Measurements from ENCODE around the gene MED29. TPM values are rescaled to one million over a fixed set of nuclear protein-coding genes. Genes with fewer than 3 reads are reported as not detected.

Gene MED29
- total RNA-seq, 2 experiments from 2014 or later = 32.3 to 34.5 TPM

DNA sequence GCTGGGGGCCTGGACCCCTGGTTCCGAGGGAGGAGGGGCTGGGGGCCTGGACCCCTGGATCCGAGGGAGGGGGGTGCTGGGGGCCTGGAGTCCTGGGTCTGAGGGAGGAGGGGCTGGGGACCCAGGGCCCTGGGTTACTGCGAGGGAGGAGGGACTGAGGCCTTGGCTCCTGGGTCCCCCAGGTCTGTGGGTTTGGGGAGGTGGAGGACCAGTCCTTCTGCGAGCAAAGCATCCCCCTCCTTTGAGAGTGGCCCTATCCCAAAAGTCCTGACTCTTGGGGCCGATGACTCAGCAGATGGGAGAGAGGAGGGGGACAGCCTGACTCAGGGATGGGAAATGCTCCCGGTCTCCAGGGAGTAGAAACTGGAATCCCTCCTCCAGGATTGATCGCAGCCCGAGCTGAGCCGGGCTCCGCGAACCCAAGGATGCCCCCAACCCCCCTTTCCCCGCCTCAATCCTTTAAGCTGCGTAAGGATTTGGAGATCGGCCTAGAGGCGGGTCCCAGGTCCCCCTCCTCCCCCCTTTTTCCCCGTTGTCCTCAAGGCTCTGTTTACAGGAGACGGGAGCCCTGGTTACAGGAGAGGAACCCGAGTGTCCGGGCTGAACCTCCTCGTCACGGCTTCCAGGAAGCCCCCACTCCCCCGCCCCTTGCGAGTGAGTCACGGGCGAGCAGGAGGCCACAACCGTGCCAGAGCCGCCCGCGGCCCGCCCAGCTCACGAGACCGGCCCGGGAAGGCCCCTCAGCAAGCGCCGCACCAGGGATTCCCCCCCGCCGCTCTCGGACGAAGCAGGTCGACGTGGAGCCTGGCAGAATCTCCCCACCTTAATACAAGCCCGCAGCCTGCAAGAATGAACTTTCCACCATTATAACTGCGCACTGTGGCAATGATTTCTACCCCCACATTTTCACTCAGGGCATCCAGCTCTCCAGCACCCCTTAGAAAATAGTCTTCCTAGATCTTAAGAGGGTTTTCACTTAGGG, 12.4 kb downstream of the MED29 start:
- H3K9me3 Mint-ChIP-seq = no peaks in the 10 kb centered on the region

DNA sequence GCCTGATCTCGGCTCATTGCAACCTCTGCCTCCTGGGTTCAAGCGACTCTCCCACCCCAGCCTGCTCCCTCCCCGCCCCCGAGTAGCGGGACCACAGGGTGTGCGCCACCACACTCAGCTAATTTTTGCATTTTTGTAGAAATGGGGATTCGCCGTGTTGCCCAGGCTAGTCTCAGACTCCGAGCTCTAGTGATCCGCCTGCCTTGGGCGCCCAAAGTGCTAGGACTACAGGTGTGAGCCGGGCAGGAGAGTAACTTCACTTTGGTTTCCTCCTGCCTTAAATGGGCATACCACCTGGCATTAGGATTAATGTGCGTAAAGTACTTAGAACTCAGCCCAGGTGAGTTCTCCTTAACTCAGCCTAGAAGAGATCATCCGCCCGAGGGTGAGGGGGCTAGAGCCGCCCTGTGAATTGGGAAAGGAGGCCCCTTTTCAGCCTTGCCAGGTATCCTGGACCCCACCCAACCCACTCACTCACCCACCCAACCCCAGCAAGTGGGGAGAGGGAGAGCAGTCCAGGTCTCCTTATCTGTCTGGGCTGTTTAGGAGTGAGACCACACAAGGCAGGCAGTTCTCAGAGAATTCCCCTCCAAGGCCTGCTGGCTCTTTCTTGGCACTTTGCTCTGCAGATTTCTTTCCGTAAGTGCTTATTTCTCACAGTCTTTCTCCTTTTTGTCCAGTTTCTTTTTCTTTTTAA, 14.2 kb downstream of the MED29 start:
- no peak for DNase-seq
- Mint-ChIP-seq H3K4me3 (peak overlapping the region; percentile 86), H3K9me3 (no peaks in the 10 kb centered on the region), H3K36me3 (ENCODE audit: low read depth) (peaks cover 35% of the 10 kb centered on the region), H3K4me1 (peaks cover 51% of the 10 kb centered on the region), H3K27ac (peak overlapping the region; percentile 82), H3K27me3 (no peaks in the 10 kb centered on the region)
- POLR2A ChIA-PET = interaction anchor here (0.9 to 10.6 kb wide), 5 partner anchors 8 to 70 kb away, joined by 4 to 195 read pairs (median 60); partner anchors contain the start of genes GMFG, MED29, PAF1 and RPS16
- CTCF ChIA-PET = interaction anchor here (4.5 kb wide), 1 partner anchor 7 kb away, joined by 57 read pairs; no protein-coding TSS in a partner anchor

More for the DNA sequence above, 12.4 kb downstream of the MED29 start:
- no peaks in the 10 kb centered on the region for H3K27me3 Mint-ChIP-seq
- ChIA-PET CTCF (no interaction called here), POLR2A (interaction anchor here (0.9 to 10.6 kb wide), 8 partner anchors 8 to 67 kb away, joined by 3 to 175 read pairs (median 15); partner anchors contain the start of genes MED29, PAF1, PLEKHG2 and RPS16)
- H3K36me3 Mint-ChIP-seq (ENCODE audit: low read depth) = peaks cover 33% of the 10 kb centered on the region
- H3K4me3 Mint-ChIP-seq = peak overlapping the region; percentile 76
- H3K27ac Mint-ChIP-seq = peak overlapping the region; percentile 98
- DNase-seq = peak; percentile 95
- peaks cover 65% of the 10 kb centered on the region for H3K4me1 Mint-ChIP-seq

DNA sequence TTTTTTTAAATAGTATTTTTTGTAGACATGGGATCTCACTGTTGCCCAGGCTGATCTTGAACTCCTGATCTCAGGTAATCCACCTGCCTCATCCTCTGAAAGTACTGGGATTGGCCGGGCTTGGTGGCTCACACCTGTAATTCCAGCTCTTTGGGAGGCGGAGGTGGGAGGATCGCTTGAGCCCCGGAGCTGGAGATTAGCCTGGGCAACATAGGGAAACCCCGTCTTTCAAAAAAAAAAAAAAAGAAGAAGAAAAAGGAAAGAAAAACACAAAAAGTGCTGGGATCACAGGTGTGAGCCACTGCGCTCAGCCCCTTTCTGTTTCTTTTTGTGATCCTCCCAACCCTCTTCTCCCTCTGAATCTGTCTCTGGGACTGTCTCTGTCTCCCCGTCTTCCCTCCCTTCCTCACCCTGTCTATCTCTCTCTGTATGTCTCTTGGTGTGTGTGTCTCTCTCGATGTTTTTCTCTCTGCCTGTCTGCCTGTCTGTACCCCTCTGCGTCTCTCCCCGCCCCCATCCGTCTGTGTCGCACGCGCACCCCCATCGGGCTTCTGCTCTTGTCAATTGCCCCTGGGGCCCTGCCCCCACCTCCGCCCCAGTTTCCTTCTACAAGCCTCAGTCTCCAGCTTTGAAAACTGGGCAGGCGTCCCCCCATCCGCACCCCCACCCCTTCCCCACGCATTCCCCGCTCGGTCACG, 14.9 kb downstream of the MED29 start:
- Mint-ChIP-seq H3K27ac (peak overlapping the region; percentile 82), H3K27me3 (no peaks in the 10 kb centered on the region), H3K9me3 (no peaks in the 10 kb centered on the region), H3K36me3 (ENCODE audit: low read depth) (peaks cover 42% of the 10 kb centered on the region), H3K4me1 (peaks cover 52% of the 10 kb centered on the region), H3K4me3 (peak overlapping the region; percentile 86)
- ChIA-PET CTCF (interaction anchor here (4.5 kb wide), 1 partner anchor 8 kb away, joined by 57 read pairs; no protein-coding TSS in a partner anchor), POLR2A (interaction anchor here (0.7 to 10.6 kb wide), 7 partner anchors 9 to 71 kb away, joined by 4 to 195 read pairs (median 28); partner anchors contain the start of genes GMFG, MED29, PAF1 and RPS16)
- peak; percentile 86 for DNase-seq

DNA sequence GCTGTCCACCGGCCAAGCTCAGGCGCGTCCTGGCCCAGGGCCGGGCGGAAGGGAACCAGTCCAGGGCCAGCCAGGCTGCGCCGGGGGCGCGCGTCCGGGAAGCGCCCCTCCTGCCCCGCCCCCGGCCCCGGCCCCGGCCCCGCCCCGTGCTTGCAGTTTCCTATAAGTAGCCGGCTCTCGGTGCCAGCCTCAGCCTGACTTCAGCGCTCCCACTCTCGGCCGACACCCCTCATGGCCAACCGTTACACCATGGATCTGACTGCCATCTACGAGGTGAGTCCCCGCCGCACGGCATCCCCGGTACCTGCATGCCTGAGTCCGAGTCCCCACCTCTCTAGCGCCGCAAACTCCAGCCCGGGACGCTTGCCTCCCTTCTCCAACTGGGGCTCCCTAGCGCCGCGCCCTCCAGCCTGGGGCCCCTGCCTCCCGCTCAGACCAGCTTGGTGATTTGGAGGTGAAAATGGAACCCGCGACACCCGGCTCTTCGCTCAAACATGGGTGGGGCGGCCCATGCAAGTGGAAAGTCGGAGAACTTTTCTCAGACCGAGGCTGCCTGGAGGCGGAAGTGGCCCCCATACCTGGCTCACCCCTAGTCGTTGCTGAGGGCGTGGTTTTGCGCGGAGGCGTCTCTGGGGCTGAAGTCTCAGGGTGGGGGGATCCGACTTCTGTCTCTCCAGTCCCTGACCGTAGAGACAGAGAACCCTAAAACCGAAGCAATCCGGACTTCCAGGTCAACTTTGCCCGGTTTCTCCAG, 15.7 kb downstream of the MED29 start, which contains the start of gene ZFP36:
Gene ZFP36, plus strand, starts transcription at position 192 of the 754 bp plus-strand sequence. Its CDS starts 58 bp downstream, at position 250.
- ChIA-PET POLR2A (interaction anchor here (0.7 to 10.6 kb wide), 8 partner anchors 9 to 72 kb away, joined by 3 to 195 read pairs (median 24); partner anchors contain the start of genes GMFG, MED29, PAF1 and RPS16), CTCF (interaction anchor here (1.6 to 4.5 kb wide), 2 partner anchors 9 to 16 kb away, joined by 4 to 57 read pairs; partner anchors contain the start of genes MED29 and PAF1)
- Mint-ChIP-seq H3K36me3 (ENCODE audit: low read depth) (peaks cover 46% of the 10 kb centered on the region), H3K27me3 (no peaks in the 10 kb centered on the region), H3K4me3 (peak within 1 kb of the TSS; percentile 86), H3K27ac (peak within 1 kb of the TSS; percentile 99), H3K9me3 (no peaks in the 10 kb centered on the region), H3K4me1 (peaks cover 52% of the 10 kb centered on the region)
- peak; percentile 91 for DNase-seq

DNA sequence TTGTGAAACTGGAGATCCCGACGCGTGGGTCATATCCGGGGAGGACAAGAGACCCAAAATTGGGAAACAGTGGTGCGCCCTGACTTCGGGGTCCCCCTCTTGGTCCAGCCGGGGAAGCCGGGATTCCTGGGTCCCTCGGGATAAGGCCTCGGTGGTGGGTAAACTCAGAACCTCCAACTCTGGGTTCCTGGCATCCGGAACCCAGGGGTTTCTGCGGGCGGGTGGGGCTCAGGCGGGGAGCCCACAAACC, 16.2 kb downstream of the MED29 start:
- H3K27me3 Mint-ChIP-seq = peaks cover 2% of the 10 kb centered on the region
- peak overlapping the region; percentile 86 for H3K4me3 Mint-ChIP-seq
- ChIA-PET POLR2A (interaction anchor here (1.0 to 10.6 kb wide), 9 partner anchors 10 to 65 kb away, joined by 3 to 195 read pairs (median 20); partner anchors contain the start of genes MED29, PAF1, RPS16 and SAMD4B), CTCF (interaction anchor here (1.6 to 4.5 kb wide), 2 partner anchors 9 to 16 kb away, joined by 4 to 57 read pairs; partner anchors contain the start of genes MED29 and PAF1)
- no peak for DNase-seq
- H3K4me1 Mint-ChIP-seq = peaks cover 50% of the 10 kb centered on the region
- H3K9me3 Mint-ChIP-seq = no peaks in the 10 kb centered on the region
- peak overlapping the region; percentile 99 for H3K27ac Mint-ChIP-seq
- H3K36me3 Mint-ChIP-seq (ENCODE audit: low read depth) = peaks cover 50% of the 10 kb centered on the region

DNA sequence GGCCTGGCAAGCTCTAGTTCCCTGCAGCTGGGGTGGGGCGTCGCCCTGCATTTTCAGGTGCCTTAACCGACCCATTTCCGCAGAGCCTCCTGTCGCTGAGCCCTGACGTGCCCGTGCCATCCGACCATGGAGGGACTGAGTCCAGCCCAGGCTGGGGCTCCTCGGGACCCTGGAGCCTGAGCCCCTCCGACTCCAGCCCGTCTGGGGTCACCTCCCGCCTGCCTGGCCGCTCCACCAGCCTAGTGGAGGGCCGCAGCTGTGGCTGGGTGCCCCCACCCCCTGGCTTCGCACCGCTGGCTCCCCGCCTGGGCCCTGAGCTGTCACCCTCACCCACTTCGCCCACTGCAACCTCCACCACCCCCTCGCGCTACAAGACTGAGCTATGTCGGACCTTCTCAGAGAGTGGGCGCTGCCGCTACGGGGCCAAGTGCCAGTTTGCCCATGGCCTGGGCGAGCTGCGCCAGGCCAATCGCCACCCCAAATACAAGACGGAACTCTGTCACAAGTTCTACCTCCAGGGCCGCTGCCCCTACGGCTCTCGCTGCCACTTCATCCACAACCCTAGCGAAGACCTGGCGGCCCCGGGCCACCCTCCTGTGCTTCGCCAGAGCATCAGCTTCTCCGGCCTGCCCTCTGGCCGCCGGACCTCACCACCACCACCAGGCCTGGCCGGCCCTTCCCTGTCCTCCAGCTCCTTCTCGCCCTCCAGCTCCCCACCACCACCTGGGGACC, 16.6 kb downstream of the MED29 start:
- ChIA-PET POLR2A (interaction anchor here (0.7 to 10.6 kb wide), 13 partner anchors 9 to 1035 kb away, joined by 3 to 195 read pairs (median 3); partner anchors contain the start of genes GMFG, MED29, PAF1 and RPS16), CTCF (interaction anchor here (1.2 to 4.5 kb wide), 3 partner anchors 10 to 28 kb away, joined by 3 to 57 read pairs (median 4); partner anchors contain the start of genes MED29, PAF1 and RPS16)
- Mint-ChIP-seq H3K27ac (peak overlapping the region; percentile 99), H3K9me3 (no peaks in the 10 kb centered on the region), H3K36me3 (ENCODE audit: low read depth) (peaks cover 50% of the 10 kb centered on the region), H3K27me3 (peaks cover 2% of the 10 kb centered on the region), H3K4me1 (peaks cover 45% of the 10 kb centered on the region), H3K4me3 (peak overlapping the region; percentile 86)
- peak; percentile 89 for DNase-seq

DNA sequence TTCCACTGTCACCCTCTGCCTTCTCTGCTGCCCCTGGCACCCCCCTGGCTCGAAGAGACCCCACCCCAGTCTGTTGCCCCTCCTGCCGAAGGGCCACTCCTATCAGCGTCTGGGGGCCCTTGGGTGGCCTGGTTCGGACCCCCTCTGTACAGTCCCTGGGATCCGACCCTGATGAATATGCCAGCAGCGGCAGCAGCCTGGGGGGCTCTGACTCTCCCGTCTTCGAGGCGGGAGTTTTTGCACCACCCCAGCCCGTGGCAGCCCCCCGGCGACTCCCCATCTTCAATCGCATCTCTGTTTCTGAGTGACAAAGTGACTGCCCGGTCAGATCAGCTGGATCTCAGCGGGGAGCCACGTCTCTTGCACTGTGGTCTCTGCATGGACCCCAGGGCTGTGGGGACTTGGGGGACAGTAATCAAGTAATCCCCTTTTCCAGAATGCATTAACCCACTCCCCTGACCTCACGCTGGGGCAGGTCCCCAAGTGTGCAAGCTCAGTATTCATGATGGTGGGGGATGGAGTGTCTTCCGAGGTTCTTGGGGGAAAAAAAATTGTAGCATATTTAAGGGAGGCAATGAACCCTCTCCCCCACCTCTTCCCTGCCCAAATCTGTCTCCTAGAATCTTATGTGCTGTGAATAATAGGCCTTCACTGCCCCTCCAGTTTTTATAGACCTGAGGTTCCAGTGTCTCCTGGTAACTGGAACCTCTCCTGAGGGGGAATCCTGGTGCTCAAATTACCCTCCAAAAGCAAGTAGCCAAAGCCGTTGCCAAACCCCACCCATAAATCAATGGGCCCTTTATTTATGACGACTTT, 17.4 kb downstream of the MED29 start:
- CTCF ChIA-PET = interaction anchor here (1.0 to 4.5 kb wide), 4 partner anchors 11 to 66 kb away, joined by 3 to 57 read pairs (median 4); partner anchors contain the start of genes MED29, PAF1, RPS16 and SAMD4B
- H3K27me3 Mint-ChIP-seq = peaks cover 2% of the 10 kb centered on the region
- peaks cover 45% of the 10 kb centered on the region for H3K4me1 Mint-ChIP-seq
- POLR2A ChIA-PET = interaction anchor here (0.7 to 10.6 kb wide), 12 partner anchors 9 to 1034 kb away, joined by 3 to 195 read pairs (median 10); partner anchors contain the start of genes GMFG, MED29, PAF1 and RPS16
- no peaks in the 10 kb centered on the region for H3K9me3 Mint-ChIP-seq
- peak overlapping the region; percentile 86 for H3K4me3 Mint-ChIP-seq
- peaks cover 50% of the 10 kb centered on the region for H3K36me3 Mint-ChIP-seq (ENCODE audit: low read depth)
- peak; percentile 43 for DNase-seq
- peak overlapping the region; percentile 99 for H3K27ac Mint-ChIP-seq

DNA sequence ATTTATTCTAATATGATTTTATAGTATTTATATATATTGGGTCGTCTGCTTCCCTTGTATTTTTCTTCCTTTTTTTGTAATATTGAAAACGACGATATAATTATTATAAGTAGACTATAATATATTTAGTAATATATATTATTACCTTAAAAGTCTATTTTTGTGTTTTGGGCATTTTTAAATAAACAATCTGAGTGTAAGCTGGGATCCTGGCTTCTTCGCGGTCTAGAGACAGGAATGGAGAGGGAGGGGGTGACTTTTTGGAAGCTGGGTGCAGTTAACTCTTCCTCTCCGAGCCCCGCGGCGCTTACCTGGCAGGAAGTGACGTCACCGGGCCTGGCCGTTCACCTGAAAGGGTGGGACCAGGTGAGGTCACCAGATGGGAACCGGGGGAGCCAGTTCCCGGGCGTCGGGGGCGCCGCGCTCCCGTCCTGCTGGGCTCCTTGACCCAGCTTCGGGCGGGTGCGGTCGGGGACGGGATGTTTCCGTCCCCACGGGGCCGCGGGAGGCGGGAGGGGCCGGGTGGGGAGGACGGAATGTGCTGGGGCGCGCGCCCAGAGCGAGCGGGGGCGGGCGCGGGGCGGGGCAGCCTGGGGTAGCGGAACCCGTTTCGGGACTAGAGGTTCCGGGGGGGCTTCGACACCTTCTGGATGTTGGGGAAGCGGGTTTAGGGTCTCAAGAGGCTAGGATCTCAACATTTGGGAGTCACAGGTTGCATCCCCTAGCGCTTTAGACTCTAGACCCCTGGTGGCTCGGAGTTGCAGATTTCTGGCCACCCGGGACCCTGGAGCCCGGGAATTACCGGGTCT, 18.2 kb downstream of the MED29 start:
- CTCF ChIA-PET = interaction anchor here (1.0 to 4.5 kb wide), 2 partner anchors 11 to 67 kb away, joined by 3 to 57 read pairs; partner anchors contain the start of gene SAMD4B
- peaks cover 47% of the 10 kb centered on the region for H3K4me1 Mint-ChIP-seq
- H3K27ac Mint-ChIP-seq = peak overlapping the region; percentile 99
- H3K4me3 Mint-ChIP-seq = peak overlapping the region; percentile 89
- peak; percentile 86 for DNase-seq
- peaks cover 2% of the 10 kb centered on the region for H3K27me3 Mint-ChIP-seq
- H3K9me3 Mint-ChIP-seq = no peaks in the 10 kb centered on the region
- POLR2A ChIA-PET = interaction anchor here (1.1 to 10.6 kb wide), 7 partner anchors 8 to 130 kb away, joined by 3 to 195 read pairs (median 28); partner anchors contain the start of genes GMFG, MED29, PAF1 and RPS16
- H3K36me3 Mint-ChIP-seq (ENCODE audit: low read depth) = peaks cover 58% of the 10 kb centered on the region

DNA sequence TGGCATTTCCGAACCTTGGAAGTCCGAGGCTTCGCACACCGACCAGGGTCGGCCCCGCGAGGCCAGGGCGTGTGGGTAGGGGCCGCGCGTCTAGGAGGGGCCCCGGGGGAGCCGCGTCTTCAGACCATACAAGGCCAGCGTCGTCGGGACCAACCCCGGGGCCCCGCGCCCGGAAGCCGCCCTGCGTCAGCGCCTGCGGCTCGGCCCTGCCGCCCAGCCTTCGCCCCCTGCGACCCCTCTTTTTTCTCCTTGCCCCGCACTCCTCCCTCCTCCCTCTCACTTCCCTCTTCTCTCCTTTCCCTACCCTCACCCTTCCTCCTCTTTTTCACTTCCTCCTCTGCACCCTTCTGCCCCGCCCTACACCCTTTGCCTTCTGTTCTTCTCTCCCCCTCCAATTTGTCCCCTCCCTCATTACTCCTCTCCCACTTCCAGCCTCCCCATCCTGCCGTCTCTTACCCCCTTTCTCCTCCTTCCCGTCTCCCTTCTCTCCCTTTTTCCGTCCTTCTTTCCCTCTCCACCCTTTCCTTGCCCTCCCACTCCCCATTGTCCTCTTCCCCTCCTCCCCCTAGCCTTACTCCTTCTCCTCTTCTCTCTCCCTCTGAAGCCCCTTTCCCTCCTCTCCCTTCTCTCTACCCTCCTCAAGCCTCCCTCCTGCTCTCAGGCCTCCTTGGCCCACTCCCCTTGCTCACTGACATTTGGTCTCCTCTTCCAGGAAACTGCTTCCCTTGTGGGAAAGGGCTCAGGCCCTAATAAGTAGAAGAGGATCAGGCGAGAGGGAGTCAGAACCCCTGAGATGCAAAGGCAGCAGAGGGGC, 19.0 kb downstream of the MED29 start:
- no peaks in the 10 kb centered on the region for H3K9me3 Mint-ChIP-seq
- POLR2A ChIA-PET = interaction anchor here (2.1 to 10.6 kb wide), 4 partner anchors 13 to 74 kb away, joined by 13 to 195 read pairs (median 102); partner anchors contain the start of genes GMFG and RPS16
- CTCF ChIA-PET = interaction anchor here (1.0 to 4.5 kb wide), 2 partner anchors 12 to 68 kb away, joined by 3 to 57 read pairs; partner anchors contain the start of gene SAMD4B

More for the DNA sequence above, 19.0 kb downstream of the MED29 start:
- peak; percentile 77 for DNase-seq
- Mint-ChIP-seq H3K4me3 (peak overlapping the region; percentile 89), H3K27me3 (peaks cover 2% of the 10 kb centered on the region), H3K27ac (peak overlapping the region; percentile 96), H3K4me1 (peaks cover 47% of the 10 kb centered on the region), H3K36me3 (ENCODE audit: low read depth) (peaks cover 61% of the 10 kb centered on the region)

Measured in activated CD4-positive, alpha-beta memory T cell treated with anti-CD3 and anti-CD28 coated beads, Interleukin-2, amount 10 ng/mL, durations not matched to agents 7 days and 5 days (primary cell).